HG03139 (cell line): ENCODE data around the gene STK38.
"Not testable (repeated sequence)": the region's sequence is repeated elsewhere in the genome, so short reads cannot be mapped to it uniquely, and the experiment has no call there.

Experiments used
- ATAC-seq: cut with Tn5 transposase; IDR thresholded peaks from one replicate; pipeline ENCODE4 v1.9.1; 2021; ENCODE audit not compliant: unreplicated experiment

STK38 gene

DNA sequence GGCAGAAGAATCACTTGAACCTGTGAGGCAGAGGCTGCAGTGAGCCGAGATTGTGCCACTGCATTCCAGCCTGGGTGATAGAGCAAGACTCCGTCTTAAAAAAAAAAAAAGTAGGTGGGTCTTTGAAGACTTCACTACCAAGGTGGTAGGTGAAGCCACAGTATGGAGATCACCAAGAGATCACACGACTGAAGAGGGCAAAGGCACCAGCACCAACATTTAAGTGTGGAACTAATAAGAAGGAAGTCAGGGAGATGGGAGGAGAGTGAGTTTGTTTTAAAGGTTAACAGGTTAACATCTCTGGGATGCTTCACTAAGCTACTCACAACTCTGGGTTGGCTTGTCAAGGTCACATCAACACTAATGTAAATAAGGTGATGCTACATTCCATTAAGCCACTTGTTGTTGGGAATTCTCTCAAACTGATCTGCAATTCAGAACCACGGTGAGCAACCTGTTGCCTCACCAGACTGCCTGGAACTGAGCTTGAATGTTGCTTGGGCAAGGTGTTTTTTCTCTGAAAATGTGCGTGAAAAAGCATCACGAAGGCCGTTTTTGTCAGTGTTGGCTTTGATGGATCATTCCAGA lies 55.8 kb downstream of the STK38 start:
- ATAC-seq: no peak

DNA sequence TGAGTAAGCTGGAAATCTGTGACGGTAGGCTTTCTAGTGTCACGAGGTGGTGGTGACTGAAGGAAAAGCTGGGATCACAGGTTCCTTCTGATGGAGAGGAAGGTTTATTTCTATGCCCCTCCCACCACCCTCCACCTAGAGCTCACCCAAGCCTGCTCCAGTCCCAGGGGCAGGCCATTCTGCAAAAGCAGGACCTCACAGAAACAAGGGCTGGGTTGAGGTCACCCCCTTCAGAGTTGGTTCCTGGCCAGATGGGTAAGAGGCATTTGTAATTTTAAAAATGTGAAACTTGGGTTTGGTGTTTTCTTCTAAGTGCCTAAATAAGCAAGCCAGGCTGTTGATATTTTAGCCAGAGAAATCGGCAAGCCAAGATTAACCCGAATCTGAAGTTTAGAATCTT lies 57.9 kb downstream of the STK38 start:
- no peak for ATAC-seq

DNA sequence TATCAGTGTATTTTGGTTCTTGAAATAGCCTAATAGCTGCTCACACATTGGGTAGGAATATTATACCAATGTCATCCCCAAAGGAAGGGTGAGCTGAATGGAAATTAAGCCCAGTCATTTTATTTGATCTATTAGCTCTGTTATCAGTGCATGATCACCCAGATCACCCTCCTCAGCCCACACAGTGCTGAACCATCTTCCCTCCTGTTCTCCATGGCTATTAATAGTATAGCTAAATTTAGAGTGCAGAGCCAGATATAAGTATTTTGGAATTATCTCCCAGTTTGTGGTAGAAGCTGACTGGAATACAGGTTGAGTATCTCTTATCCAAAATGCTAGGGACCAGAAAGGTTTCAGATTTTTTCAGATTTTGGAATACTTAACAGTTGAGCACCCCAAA lies 59.1 kb downstream of the STK38 start:
- no peak for ATAC-seq

DNA sequence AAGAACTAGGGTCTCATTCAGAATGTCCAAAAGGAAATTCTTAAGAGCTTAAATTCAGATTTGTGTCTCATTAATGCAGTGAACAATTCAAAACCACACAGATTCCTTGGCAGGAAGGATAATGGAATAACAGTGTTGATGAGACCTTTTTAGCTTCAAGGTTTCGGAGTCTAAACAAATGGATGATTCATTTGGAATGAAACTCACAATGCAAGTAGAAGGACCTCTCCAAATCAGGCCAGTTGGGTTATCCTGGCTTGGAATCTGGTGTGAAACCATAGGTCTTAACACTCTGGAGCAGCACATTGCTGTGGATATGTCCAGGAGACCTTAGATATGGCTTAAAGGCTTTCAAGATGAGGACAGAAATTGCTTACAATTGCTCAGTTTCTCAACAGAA lies 59.6 kb downstream of the STK38 start:
- no peak for ATAC-seq

DNA sequence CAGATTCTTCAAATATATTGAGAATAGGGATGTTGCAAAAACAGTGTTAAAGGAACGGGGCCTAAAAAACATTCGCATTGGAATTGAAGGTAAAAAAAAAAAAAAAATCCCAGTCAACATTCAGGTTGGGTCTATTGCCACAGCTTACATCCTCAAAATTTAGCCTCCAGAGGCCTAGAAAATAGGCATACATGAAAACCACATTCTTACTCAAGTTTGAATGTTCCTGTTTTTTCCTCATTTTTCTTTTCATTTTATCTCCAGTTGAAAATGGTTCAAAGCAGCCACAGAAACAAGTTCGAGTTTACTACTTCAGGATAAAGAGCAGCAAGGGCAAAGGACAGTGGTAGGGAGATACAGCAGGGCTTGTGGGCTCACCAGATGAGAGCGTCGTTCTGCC lies 62.5 kb downstream of the STK38 start:
- no peak for ATAC-seq

DNA sequence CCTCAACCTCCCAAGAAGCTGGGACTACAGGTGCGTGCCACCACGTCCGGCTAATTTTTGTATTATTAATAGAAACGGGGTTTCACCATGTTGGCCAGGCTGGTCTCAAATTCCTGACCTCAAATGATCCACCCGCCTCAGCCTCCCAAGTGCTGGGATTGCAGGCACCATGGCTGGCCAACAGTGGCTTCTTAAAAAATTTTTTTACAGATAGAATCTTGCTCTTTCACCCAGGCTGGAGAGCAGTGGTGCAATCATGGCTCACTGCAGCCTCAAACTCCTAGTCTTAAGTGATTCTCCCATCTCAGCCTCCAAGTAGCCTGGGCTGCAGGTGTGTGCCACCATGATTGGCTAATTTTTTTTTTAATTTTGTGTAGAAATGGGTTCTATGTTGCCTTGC lies 64.0 kb downstream of the STK38 start:
- not testable (repeated sequence) for ATAC-seq

DNA sequence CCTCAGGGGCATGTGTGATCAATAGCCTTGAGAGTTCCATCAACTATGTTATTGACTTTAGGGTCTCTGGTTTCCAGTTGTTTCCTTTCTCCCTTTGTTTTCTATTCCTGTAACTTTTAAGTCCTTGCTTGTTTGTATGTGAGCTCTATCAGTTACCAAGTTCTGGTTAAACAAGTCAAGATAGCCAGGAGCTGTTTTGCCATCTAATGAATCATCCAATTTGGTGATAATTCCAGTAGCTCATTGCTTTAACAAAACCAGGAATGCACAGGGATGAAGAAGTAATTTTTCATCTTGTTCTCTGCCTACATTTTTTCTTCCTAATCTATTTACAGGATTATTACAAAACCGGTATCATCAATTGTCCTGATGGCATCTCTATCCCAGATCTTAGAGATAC lies 68.0 kb downstream of the STK38 start:
- ATAC-seq: no peak

DNA sequence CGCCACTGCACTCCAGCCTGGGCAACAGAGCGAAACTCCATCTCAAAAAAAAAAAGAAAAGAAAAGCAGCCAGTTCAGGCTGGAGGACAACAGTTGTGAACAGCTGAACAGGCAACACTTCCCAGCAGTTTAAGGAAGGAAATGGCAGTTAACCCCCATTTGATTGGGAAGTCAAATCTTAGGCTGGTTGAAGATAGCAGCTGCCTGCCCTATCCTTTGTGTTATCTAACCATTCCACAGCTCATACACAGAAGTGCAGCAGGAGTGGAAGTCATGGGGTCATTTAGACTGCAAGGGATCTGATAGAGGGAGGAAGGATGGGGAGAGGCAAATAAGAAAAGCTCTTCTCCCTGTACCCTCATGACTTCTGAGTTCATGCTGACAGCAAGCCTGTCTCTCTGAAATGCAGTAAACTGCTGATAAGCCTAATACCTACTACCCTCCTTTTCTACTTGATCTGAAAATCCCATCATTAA lies 69.2 kb downstream of the STK38 start:
- no peak for ATAC-seq

DNA sequence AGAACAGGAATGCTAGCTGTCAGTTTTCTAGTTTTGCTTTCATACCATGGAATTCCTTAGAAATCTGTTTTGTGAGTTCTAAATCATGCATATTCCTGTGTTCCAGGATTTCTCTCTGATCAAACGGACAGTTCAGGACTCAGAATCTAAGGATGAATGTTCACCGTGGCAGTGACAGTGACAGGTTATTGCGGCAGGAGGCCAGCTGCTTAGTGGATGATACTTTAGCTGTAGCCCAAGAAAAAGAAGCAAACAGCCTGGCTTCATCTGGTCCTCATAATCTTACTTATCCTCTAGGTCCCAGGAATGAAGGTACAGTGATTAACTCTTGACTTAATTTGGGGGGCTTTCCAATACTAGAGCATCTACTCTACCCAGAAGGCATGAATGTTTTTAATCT lies 77.3 kb downstream of the STK38 start:
- ATAC-seq: no peak

DNA sequence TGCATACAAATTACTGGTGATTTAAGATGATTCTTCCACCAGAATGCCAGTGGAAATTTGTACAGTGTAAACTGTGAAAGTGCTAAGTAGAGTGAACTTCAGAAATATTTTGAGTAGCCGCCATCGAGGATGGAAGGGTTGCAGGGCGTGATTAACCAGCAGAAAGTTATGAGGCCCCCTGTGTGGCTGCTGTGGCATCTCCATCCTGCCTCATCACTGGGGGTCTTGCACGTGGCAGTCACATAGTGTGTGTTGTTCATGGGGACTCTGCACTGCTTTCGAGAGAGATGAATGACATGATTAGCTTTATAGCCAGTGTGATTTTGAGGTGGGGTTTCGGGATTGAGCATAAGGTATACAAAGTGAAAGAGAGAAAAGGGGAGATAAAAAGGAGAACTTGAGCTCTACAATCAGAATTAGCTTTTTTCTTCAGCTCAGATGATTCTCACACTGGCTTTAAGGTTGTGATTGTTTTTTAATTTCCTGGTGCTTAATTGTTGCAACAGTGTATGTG lies 78.1 kb downstream of the STK38 start:
- ATAC-seq: no peak

DNA sequence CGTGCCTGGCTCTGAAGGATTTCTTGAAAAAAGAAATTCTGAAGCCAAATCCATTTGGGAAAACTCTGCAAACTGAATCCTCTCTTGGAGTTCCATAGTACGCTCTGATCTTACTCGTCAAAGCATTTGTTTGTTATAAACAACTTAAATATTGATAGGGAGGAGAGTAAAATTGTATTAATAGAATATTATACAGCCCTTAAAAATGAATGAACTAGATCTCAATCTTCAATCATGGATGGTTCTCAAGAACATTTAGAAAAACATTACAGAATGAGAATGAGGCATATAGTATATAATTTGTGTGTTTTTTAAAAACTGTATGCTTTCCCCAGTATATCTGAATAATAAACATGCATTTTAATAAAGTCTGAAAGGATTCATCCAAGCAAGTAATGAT lies 79.7 kb downstream of the STK38 start:
- ATAC-seq: no peak

DNA sequence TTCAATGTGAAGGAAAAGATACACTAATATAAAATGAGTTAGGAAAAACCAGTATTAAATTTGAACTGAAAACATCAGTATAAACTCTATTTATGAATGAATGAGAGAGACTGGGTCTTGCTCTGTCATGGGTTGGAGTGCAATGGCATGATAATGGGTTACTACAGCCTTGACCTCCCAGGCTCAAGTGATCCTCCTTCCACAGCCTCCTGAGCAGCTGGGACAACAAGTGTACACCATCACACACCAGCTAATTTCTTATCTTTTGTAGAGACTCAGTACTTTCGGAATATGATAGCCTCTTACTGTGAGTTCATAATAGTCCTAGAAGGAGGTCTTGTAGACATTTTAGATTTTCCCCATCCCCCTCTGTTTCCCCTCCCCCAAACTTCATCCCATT lies 83.0 kb downstream of the STK38 start:
- no peak for ATAC-seq

DNA sequence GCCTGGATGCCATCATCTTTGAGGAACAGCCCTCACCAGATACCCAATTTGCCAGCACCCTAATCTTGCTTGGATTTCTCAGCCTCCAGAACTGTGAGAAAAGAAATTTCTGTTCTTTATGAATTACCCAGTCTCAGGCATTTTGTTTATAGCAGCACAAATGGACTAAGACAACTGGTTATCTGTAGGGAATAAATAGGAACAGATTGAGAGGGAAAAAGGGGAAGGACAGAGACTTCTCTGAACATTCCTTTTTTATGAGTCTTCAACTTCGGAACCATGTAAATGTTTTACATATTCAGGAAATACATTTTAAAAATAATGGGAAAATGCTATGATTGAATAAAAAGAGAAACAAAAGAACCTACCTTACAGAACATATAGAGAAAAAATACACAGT lies 83.6 kb downstream of the STK38 start:
- ATAC-seq: no peak

DNA sequence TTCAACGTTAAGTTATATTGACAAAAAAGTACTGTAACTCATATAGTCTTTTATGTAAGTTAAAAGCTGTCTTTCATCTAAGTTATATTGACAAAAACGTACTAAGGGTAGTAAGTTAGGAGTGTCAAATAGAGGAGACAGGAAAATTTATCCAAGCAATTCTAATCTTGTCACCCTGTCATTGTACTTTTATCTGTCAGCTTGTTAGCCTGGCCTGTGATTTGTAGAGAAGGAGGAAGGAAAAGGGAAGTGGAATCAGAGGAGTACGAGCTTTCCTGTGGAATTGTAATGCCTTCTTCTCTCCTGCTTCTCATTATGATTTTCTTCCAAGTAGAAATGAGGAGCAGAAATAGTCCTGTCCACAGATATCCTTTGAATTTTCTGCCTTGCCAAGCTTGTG lies 85.6 kb downstream of the STK38 start:
- ATAC-seq: no peak

DNA sequence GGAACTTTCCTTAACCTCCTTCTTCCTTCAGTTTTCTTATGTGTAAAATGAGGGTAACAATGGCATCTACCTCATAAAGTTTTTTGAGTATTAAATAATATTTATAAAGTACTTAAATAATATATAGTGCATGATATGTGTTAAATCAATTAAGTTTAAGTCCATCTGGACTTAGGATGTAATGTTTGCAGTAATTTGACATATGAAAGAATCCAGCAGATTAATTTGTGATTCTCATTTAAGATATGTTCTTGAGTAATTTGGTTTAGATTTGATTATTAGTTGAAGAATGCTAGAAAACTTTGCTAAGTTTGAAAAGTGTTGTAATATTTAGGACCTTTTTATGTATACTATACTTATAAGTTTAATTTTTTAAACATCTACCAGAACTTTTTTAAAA lies 86.4 kb downstream of the STK38 start:
- no peak for ATAC-seq

DNA sequence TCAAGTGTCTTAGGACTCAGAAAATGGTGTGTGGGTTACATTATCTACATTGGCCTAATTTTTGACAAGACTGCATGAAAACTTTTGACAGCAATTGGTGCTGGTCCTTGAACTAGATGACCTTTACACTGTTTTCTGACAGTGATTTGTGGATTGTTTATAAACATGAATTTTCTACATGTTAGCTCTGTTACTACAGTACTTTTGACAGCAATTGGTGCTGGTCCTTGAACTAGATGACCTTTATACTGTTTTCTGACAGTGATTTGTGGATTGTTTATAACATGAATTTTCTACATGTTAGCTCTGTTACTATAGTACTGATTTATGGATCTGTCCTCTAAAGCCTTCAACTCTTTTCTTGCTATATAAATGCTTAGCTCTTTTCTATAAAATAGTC lies 87.8 kb downstream of the STK38 start:
- no peak for ATAC-seq

DNA sequence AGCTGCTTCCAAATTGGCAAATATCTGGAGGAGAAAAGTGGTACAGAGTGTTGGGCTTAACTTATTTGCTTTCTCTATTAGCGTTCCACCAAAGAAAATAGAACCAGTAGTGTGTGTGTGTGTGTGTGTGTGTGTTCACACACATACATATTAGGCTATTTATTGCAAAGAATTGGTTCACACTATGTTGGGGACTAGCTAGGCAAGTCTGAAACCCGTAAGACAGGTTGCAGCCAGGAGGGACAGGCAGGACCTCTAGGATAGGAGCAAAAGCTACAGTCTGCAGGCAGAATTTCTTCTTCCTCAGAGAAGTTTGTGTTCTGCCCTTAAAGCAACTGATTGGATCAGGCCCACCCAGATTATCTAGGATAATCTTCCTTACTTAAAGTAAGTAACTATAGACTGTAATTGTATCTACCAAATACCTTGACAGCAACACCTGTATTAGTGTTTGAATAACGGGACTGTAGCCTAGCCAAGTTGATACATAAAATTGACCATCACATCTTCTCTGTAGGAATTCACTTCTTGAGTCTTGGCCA lies 91.7 kb downstream of the STK38 start:
- ATAC-seq: no peak

DNA sequence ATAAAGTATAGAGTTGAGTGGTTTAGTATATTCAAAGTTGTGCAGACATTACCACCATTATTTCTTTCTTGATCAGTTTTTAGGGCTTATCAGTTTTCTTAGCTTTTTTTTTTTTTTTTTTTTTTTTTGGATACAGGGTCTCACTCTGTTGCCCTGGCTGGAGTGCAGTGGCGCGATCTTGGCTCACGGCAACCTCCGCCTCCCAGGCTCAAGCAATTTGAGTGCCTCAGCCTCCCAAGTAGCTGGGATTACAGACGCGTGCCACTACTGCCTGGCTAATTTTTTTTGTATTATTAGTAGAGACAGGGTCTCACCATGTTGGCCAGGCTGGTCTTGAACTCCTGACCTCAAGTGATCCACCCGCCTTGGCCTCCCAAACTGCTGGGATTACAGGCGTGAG lies 94.4 kb downstream of the STK38 start:
- not testable (repeated sequence) for ATAC-seq

DNA sequence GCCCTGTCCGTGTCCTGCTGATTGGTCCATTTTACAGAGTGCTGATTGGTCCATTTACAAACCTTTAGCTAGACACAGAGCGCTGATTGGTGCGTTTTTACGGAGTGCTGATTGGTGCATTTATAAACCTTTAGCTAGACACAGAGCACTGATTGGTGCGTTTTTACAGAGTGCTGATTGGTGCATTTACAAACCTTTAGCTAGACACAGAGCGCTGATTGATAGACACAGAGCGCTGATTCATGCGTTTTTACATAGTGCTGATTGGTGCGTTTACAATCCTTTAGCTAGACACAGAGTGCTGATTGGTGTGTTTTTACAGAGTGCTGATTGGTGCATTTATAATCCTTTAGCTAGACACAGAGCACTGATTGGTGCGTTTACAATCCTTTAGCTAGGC lies 98.1 kb downstream of the STK38 start:
- not testable (repeated sequence) for ATAC-seq

DNA sequence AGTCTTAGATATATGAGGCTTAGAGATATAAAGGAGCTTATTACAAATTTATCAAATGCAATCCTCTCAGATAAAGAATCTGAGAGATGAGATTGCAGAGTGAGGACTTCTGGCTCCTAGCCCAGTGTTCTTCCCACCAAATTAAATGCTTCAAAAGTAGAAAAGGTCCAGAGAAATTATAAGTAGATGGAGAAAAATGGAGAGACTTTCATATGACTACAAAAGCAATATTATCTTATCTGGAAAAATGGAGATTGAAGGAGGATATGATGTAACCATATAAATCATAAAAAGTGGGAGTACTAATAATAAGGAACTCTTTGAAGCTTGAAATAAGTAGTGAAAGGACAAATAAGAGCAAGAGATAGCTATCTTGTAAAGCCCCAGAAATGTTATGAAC lies 101.7 kb downstream of the STK38 start:
- no peak for ATAC-seq

DNA sequence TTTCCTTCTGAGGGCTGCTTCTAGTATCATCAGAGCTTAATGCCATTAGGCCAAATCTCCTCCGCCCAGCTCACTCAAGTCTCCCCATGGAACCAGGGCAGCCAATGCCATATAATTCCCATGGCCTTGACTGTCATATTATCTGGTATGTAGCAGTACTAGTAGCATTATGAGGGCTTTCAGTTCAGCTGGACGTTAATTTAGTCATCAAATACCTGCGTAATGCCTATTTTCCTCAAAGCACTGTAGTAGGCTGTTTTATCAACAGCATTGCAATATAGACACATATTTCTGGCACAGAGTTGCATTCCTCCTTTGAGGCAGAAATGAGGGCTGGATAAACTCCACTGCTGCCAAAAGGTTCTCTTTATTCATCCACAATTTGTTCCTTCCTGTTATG lies 102.8 kb downstream of the STK38 start:
- ATAC-seq: no peak
